Measurements from ENCODE around the gene MOB2. TPM values are rescaled to one million over a fixed set of nuclear protein-coding genes. Genes with fewer than 3 reads are reported as not detected.
A peak's percentile ranks its signal among the peaks of the same experiment; 100 is the strongest.

The MOB2 gene
- total RNA-seq, 3 donors from 2014 or later, result 36.4 to 46.1 (median 37.9) TPM

DNA sequence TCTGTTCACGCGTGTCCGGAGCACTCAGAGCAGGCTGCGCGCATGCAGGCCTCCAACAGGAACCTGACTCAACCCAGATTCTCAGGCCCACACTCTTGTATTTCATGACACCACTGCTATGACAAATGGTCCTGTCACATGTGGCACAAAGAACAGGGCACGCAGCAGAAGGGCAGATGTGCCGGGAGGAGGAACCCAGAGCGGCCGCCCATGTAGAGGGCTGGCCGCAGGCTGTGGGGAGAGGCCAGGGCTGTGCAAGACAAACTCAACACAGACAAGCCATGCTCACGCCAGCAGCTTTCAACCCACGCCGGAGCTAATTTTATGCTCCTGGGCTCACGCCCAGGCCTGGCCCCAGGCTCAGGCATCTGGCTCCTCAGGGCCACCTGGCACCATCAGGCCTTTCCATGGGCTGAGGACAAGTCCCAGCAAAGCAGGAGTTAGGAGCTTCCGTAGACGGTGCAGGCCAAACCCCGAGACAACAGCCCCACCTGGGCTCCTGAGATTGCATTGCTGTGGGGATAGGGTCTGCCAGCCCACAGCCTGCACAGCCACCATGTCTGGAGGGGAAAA is 45.5 kb upstream of the MOB2 start:
- intact Hi-C loops (cut with DNase I; ENCODE audit: low total_unique reads), result no loop called here
- TF ChIP-seq, protein P1, sequence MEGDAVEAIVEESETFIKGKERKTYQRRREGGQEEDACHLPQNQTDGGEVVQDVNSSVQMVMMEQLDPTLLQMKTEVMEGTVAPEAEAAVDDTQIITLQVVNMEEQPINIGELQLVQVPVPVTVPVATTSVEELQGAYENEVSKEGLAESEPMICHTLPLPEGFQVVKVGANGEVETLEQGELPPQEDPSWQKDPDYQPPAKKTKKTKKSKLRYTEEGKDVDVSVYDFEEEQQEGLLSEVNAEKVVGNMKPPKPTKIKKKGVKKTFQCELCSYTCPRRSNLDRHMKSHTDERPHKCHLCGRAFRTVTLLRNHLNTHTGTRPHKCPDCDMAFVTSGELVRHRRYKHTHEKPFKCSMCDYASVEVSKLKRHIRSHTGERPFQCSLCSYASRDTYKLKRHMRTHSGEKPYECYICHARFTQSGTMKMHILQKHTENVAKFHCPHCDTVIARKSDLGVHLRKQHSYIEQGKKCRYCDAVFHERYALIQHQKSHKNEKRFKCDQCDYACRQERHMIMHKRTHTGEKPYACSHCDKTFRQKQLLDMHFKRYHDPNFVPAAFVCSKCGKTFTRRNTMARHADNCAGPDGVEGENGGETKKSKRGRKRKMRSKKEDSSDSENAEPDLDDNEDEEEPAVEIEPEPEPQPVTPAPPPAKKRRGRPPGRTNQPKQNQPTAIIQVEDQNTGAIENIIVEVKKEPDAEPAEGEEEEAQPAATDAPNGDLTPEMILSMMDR (IDR thresholded peaks at IDR 0.05), result no peak
- TF ChIP-seq POLR2A (IDR thresholded peaks at IDR 0.05) (no peak), POLR2AphosphoS5 (IDR thresholded peaks at IDR 0.05) (no peak)
- H3K9me3 ChIP-seq, result no peaks in the 10 kb centered on the region
- H3K27me3 ChIP-seq, result no peaks in the 10 kb centered on the region
- DNase-seq (ENCODE audit: low spot score in 2 of 2), result no peak
- peaks cover 23 to 27% of the 10 kb centered on the region in 2 donors for H3K4me1 ChIP-seq
- peak overlapping the region in 1 of 2 donors; percentile 58 for H3K27ac ChIP-seq
- peak overlapping the region in 1 of 3 donors; percentile 46 for H3K4me3 ChIP-seq
- no peaks in the 10 kb centered on the region for H3K36me3 ChIP-seq

DNA sequence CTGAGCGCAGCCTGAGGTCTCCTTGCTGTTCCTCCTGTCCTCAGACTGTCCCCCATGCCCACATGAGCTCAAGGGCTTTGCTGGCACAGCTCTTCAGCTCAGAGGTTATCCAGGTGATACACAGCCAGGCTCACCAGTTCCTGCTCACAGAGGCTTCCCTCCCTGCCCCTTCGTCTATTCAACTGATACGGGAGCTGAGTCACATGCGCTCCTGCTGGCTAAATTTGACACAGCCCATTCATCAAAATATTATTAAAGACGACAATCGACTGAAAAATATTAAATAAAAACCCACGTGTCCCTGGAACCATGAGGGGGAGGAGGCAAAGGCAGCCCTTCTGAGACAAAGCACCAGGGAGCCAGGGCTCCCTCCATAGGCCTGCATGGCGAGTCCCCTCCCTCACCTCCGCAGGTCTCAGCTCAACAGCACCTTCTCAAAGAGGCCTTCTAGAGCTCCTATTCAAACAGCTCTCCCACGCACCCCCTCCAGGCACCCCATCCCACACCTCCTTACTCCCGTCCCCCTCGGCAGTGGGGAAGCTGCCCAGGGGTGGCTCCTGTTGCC is 45.0 kb upstream of the MOB2 start:
- Histone ChIP-seq H3K4me1 (peaks cover 23 to 27% of the 10 kb centered on the region in 2 donors), H3K27me3 (no peaks in the 10 kb centered on the region), H3K36me3 (no peaks in the 10 kb centered on the region), H3K27ac (peak overlapping the region in 1 of 2 donors; percentile 58), H3K4me3 (peak overlapping the region in 1 of 3 donors; percentile 46), H3K9me3 (no peaks in the 10 kb centered on the region)
- no peak for TF ChIP-seq POLR2AphosphoS5 (IDR thresholded peaks at IDR 0.05)
- no peak for TF ChIP-seq POLR2A (IDR thresholded peaks at IDR 0.05)
- TF ChIP-seq, protein P1 (IDR thresholded peaks at IDR 0.05), result no peak
- intact Hi-C loops (cut with DNase I; ENCODE audit: low total_unique reads), result no loop called here
- DNase-seq (ENCODE audit: low spot score in 2 of 2), result no peak

DNA sequence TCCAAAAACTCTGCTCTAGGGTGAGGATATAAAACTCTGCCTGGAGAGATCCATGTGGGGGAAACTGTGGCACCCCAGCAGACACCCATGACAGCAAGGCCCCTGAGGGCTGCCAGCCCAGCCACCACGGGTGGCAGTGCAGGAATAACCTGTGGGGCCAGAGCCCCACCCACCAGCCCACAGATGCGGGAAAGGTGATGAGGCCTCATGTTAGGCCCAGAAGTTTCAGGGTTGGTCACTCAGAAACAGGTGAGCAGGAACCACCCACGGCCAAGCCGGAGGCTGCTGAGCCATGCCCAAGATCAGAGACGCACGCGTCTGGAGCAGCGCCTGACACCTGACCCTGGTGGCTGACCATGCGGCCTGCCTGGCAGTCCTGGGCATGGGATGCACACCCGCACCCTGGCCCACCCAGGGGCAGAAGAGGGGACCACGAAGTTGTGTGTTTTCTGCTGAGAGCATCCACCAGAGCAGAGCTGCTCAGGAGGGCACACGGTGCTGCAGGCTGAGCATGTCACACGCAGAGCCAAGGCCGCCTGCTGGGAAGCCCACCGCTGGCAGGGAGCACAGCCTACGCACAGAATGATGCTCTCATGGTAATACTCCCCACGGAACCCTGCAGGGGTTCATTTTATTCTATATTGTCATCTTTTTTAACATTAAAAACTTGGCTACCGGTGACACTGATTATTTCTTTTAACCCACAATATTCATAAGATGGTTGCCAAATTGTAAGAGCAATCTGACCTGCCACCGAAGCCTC is 44.3 kb upstream of the MOB2 start:
- no peak for TF ChIP-seq POLR2AphosphoS5 (IDR thresholded peaks at IDR 0.05)
- TF ChIP-seq, protein P1 (IDR thresholded peaks at IDR 0.05), result no peak
- TF ChIP-seq POLR2A (IDR thresholded peaks at IDR 0.05), result no peak
- intact Hi-C loops (cut with DNase I; ENCODE audit: low total_unique reads), result no loop called here
- no peak overlapping the region for H3K4me3 ChIP-seq
- no peaks in the 10 kb centered on the region for H3K27me3 ChIP-seq
- peak overlapping the region in 1 of 2 donors; percentile 58 for H3K27ac ChIP-seq
- no peaks in the 10 kb centered on the region for H3K9me3 ChIP-seq
- no peaks in the 10 kb centered on the region for H3K36me3 ChIP-seq
- peaks cover 23 to 27% of the 10 kb centered on the region in 2 donors for H3K4me1 ChIP-seq
- no peak for DNase-seq (ENCODE audit: low spot score in 2 of 2)

DNA sequence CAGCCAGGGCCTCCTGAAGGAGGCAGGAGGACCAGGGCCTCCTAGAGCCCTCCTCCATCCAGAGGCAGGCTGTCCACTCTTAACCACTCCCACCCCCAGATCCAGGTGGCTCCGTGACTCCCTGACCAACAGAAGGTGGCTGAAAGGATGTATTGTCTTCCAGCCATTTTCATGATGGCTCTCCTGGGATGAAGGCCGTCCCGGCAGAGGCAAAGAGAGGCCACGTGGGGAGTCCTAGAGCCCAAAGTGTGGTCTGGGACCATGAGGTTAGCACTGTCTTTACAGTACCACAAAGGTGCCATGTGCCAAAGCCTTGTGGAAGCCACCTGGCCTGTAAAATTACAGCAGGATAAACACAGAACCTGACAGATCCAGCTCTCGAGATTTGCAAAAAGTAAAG is 43.2 kb upstream of the MOB2 start:
- intact Hi-C loops (cut with DNase I; ENCODE audit: low total_unique reads), result no loop called here
- no peak for DNase-seq (ENCODE audit: low spot score in 2 of 2)
- no peak overlapping the region for H3K27ac ChIP-seq
- TF ChIP-seq, protein P1 (IDR thresholded peaks at IDR 0.05), result no peak
- TF ChIP-seq POLR2AphosphoS5 (IDR thresholded peaks at IDR 0.05) (no peak), POLR2A (IDR thresholded peaks at IDR 0.05) (no peak)
- no peaks in the 10 kb centered on the region for H3K9me3 ChIP-seq
- H3K4me3 ChIP-seq, result no peak overlapping the region
- H3K4me1 ChIP-seq, result peaks cover 23 to 27% of the 10 kb centered on the region in 2 donors
- no peaks in the 10 kb centered on the region for H3K36me3 ChIP-seq
- H3K27me3 ChIP-seq, result no peaks in the 10 kb centered on the region

DNA sequence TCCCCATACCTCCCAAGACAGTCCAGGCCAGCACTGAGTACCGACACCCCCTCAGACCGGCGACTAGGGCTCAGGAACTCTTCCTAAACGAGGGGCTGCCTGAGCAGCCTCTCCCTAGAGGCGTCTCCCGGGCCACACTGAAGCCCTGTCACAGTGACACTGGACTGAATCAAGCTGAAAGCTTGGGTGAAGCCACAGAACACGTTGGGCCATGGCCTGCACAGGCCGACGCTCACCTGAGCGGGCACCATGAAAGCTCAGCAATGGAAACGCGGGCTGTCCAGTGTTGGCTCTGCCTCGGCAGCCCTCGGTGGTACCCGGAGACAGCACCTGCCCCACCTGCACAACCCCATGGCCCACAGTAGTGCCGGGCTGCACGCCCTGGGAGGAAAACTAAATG is 42.7 kb upstream of the MOB2 start:
- Histone ChIP-seq H3K36me3 (no peaks in the 10 kb centered on the region), H3K4me1 (peaks cover 21 to 22% of the 10 kb centered on the region in 2 donors), H3K27ac (no peak overlapping the region), H3K27me3 (no peaks in the 10 kb centered on the region), H3K4me3 (no peak overlapping the region), H3K9me3 (no peaks in the 10 kb centered on the region)
- no peak for TF ChIP-seq POLR2AphosphoS5 (IDR thresholded peaks at IDR 0.05)
- TF ChIP-seq, protein P1 (IDR thresholded peaks at IDR 0.05), result no peak
- no peak for TF ChIP-seq POLR2A (IDR thresholded peaks at IDR 0.05)
- DNase-seq (ENCODE audit: low spot score in 2 of 2), result no peak
- intact Hi-C loops (cut with DNase I; ENCODE audit: low total_unique reads), result no loop called here

Measured in breast epithelium (tissue), 4 donors.